ENCODE measurements around the gene SLC2A8. TPM values are rescaled to one million over a fixed set of nuclear protein-coding genes. Genes with fewer than 3 reads are reported as not detected.
A peak's percentile ranks its signal among the peaks of the same experiment; 100 is the strongest.

Gene SLC2A8
- total RNA-seq, 1 donor from 2014 or later = 21.8 TPM

DNA sequence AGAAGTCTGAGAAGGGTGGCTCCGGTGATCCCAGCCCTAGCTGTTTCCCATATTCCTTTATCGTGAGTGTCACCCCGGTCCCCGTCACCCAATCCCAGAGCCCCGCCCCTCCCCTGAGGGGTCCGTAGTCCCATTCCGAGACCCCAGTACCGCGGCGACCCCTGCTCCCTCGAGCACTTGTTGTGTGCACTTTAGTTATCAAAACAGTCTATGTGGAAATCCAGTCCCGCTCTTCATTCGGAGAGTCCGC lies 54.6 kb downstream of the SLC2A8 start:
- H3K4me3 ChIP-seq = peak overlapping the region; percentile 80
- TF ChIP-seq, protein P1, sequence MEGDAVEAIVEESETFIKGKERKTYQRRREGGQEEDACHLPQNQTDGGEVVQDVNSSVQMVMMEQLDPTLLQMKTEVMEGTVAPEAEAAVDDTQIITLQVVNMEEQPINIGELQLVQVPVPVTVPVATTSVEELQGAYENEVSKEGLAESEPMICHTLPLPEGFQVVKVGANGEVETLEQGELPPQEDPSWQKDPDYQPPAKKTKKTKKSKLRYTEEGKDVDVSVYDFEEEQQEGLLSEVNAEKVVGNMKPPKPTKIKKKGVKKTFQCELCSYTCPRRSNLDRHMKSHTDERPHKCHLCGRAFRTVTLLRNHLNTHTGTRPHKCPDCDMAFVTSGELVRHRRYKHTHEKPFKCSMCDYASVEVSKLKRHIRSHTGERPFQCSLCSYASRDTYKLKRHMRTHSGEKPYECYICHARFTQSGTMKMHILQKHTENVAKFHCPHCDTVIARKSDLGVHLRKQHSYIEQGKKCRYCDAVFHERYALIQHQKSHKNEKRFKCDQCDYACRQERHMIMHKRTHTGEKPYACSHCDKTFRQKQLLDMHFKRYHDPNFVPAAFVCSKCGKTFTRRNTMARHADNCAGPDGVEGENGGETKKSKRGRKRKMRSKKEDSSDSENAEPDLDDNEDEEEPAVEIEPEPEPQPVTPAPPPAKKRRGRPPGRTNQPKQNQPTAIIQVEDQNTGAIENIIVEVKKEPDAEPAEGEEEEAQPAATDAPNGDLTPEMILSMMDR (IDR thresholded peaks at IDR 0.05) = no peak
- ATAC-seq (no peak), DNase-seq (no peak)
- peaks cover 32% of the 10 kb centered on the region for H3K4me1 ChIP-seq
- intact Hi-C loops (cut with DNase I) = no loop called here
- no peaks in the 10 kb centered on the region for H3K9me3 ChIP-seq
- H3K36me3 ChIP-seq = peaks cover 38% of the 10 kb centered on the region
- H3K27ac ChIP-seq = peak overlapping the region; percentile 93
- H3K27me3 ChIP-seq = no peaks in the 10 kb centered on the region

DNA sequence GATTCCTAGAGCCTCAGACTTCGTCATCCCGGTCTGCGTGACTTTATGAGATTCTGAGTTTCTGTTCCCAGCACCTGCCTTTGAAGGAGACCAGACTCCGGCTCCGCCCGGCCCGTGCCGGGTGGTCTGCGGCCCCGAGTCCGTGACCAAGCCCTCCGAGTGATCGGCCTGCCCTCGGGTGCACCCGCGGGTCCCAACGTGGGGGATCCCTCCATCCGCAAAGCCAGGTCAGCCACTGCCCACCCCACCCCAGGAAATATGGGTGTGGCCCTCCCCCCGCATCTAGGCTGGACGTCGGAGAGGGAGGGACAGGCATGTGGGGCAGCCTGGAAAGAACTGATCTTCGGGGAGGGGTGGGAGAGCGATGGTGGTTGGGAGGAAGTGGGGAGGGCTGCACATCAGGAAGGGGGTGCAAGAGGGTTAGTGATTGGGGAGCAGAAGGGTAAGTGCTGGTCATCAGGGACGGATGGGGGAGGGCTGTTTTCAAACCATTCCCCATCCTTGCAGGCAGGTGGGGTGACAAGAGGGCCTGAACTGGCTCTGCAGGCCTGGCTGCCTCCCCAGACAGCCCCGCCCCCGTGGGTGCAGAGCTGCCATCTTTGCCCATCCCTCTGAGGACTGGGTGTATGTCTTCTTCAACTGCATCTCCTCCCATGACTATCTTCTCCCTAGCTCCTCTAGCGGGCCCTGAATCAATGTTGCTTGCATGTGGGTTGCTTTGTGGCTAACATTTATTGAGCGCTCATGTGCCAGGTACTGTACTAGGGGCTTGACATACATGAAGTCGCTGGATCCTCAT lies 55.1 kb downstream of the SLC2A8 start:
- DNase-seq (peak; percentile 79), ATAC-seq (peak; percentile 42)
- Histone ChIP-seq H3K4me3 (peak overlapping the region; percentile 80), H3K27me3 (no peaks in the 10 kb centered on the region), H3K27ac (peak overlapping the region; percentile 93), H3K4me1 (peaks cover 32% of the 10 kb centered on the region), H3K36me3 (peaks cover 34% of the 10 kb centered on the region), H3K9me3 (no peaks in the 10 kb centered on the region)
- TF ChIP-seq, protein P1 (IDR thresholded peaks at IDR 0.05) = no peak
- intact Hi-C loops (cut with DNase I) = no loop called here

DNA sequence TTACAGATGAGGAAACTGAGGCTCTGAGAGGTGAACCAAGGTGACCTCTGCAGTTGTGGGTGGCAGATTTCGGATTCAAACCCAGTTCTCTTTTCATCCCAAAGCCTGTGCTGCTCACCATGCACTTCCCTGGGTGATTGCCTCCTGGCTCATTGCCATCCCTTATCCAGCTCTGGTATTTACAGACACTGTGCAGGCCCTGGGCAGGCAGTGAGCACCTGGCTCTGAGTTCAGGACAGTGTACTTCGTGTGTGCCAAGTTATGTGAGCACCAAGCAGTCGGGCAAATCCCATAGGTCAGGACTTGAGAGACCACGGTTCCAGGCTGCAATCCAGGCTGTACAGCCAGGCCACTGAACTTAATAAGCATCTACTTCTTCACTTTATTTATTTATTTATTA lies 55.7 kb downstream of the SLC2A8 start:
- TF ChIP-seq, protein P1 (IDR thresholded peaks at IDR 0.05) = no peak
- no peaks in the 10 kb centered on the region for H3K27me3 ChIP-seq
- H3K9me3 ChIP-seq = no peaks in the 10 kb centered on the region
- DNase-seq = peak; percentile 73
- peaks cover 34% of the 10 kb centered on the region for H3K36me3 ChIP-seq
- intact Hi-C loops (cut with DNase I) = no loop called here
- H3K27ac ChIP-seq = no peak overlapping the region
- H3K4me1 ChIP-seq = peaks cover 32% of the 10 kb centered on the region
- ATAC-seq = no peak
- no peak overlapping the region for H3K4me3 ChIP-seq

DNA sequence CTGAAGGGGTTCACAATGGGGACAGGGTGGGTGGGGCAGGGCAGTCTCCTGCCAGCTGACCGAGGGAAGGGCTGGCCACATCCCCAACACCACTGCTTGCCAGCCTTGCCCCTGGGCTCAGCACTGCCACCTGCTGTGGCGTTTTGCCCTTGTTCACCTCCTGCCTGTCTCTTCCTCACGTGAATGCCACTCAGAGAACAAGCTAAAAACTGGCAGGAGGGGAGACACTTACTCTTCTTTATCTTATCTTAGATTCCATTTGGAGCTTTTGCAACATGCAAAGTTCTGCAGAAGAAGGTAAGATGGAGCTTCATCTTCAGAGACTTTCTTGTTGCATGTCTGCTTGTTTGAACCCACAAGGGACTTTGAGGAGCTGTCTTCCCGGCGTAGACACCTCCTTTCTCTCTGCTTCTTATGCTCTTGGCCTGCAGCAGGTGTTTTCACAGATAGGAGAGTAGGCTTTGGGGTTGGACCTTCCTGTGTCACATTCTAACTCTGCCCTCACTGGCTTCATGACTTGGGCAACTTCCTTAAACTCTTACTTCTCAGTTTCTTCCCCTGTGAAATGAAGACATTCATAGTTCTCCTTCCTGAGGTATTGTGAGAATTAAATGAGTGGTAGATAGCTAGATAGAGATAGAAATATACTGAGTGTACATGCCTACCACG lies 58.5 kb downstream of the SLC2A8 start:
- ATAC-seq (peak; percentile 16), DNase-seq (peak; percentile 73)
- Histone ChIP-seq H3K4me3 (no peak overlapping the region), H3K9me3 (no peaks in the 10 kb centered on the region), H3K27me3 (no peaks in the 10 kb centered on the region), H3K4me1 (peaks cover 10% of the 10 kb centered on the region), H3K27ac (no peak overlapping the region), H3K36me3 (peaks cover 30% of the 10 kb centered on the region)
- TF ChIP-seq, protein P1 (IDR thresholded peaks at IDR 0.05) = peak; percentile 44
- intact Hi-C loops (cut with DNase I) = no loop called here

DNA sequence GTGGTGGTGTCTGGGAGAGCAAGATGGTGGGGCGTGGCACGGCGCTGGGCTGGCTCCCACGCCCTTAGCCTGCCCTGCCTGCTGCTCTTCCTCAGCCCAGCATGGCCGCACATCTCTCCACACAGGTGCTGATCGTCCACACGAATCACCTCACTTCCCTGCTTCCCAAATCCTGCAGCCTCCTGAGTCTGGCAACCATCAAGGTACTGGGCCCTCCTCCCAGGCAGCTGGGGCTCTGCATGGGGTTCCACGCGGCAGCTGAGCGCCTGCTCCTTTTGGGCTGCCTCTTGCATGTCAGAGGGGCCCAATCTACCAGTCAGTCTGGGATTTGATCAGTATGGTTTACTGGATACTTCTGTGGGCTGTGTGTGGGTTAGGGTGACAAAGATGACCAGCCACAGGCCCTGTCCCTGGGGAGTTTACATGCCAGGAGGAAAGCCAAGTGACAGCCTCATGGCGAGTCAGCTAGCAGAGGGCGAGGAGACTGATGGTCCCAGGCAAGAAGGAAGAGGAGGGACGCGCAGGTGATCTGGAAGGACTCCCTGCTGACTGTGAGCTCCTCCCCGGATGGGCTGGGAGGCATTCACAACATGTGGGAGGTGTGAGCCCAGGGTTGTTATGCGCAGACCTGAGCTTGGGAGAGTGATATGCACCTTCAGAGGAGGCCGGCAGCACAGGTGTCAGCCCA lies 60.4 kb downstream of the SLC2A8 start:
- Histone ChIP-seq H3K4me3 (no peak overlapping the region), H3K4me1 (peaks cover 7% of the 10 kb centered on the region), H3K27ac (no peak overlapping the region), H3K36me3 (peaks cover 49% of the 10 kb centered on the region), H3K27me3 (no peaks in the 10 kb centered on the region), H3K9me3 (no peaks in the 10 kb centered on the region)
- intact Hi-C loops (cut with DNase I) = no loop called here
- TF ChIP-seq, protein P1 (IDR thresholded peaks at IDR 0.05) = no peak
- ATAC-seq = no peak
- DNase-seq = no peak

Other genes with a start within 250 kb of the SLC2A8 start
- gene GARNL3, start 132.4 kb upstream of the SLC2A8 start, total RNA-seq = 8.0 TPM
- 8.3 TPM for gene ZNF79, start 27.2 kb downstream of the SLC2A8 start, total RNA-seq
- gene RPL12, start 54.2 kb downstream of the SLC2A8 start, total RNA-seq = 1,020 TPM
- 18.8 TPM for gene LRSAM1, start 54.3 kb downstream of the SLC2A8 start, total RNA-seq
- 92.1 TPM for gene STXBP1, start 215.1 kb downstream of the SLC2A8 start, total RNA-seq